Upper lobe of left lung (tissue), 4 donors: Measurements from ENCODE around the gene MAP4K2.
A peak's percentile ranks its signal among the peaks of the same experiment; 100 is the strongest.

Experiments used
- CTCF ChIP-seq, 6 experiments: fragments of 450-650 bp in 4 of 6; fragments of 200-600 bp in 2 of 6; sonication (generic) in 2 of 6; IDR thresholded peaks; one replicate each; pipeline ENCODE4 v1.5.1; 2016 to 2019; ENCODE audit warnings: antibody characterized with exemption in 6 of 6
- EP300 ChIP-seq, 4 donors: sonication (generic); formaldehyde crosslinking; IDR thresholded peaks; one replicate each; pipeline ENCODE4 v1.5.1; 2017; ENCODE audit warnings: antibody characterized with exemption in 4 of 4, control low read depth in 2 of 4
- POLR2A ChIP-seq, 4 donors: fragments of 450-650 bp; IDR thresholded peaks; one replicate each; pipeline ENCODE4 v1.5.1; 2016 to 2017; ENCODE audit warnings: antibody characterized with exemption in 4 of 4, mild to moderate bottlenecking in 2 of 4
- POLR2AphosphoS5 ChIP-seq, 2 donors: sonication (generic); formaldehyde crosslinking; IDR thresholded peaks; one replicate each; pipeline ENCODE4 v1.5.1; 2017; ENCODE audit warnings: antibody characterized with exemption in 2 of 2

GRCh38 chr11:64848826-64849597, 46.0 kb upstream of the MAP4K2 start:
- TF ChIP-seq CTCF (IDR thresholded peaks at IDR 0.05) (peak in 2 of 6 experiments; percentile 15 to 22), POLR2A (IDR thresholded peaks at IDR 0.05) (no peak), POLR2AphosphoS5 (IDR thresholded peaks at IDR 0.05) (no peak), EP300 (IDR thresholded peaks at IDR 0.05) (no peak)
